K562 (cell line): ENCODE measurements around the gene NUDT14. TPM values are rescaled to one million over a fixed set of nuclear protein-coding genes. Genes with fewer than 3 reads are reported as not detected.
A peak's percentile ranks its signal among the peaks of the same experiment; 100 is the strongest.

Experiments
- ATAC-seq: fragments of 200-7000 bp; cut with Tn5 transposase; 3 replicates; pipeline ENCODE4 v1.9.1; 2020; ENCODE audit warnings: moderate library complexity
- BruUV-seq: library from RNA; stranded (reverse); fragments of 400-500 nt; replicated peaks from 2 replicates; lab custom pipeline; 2021; lab: Mats Ljungman, UMichigan
- CTCF ChIA-PET: fragments of 300-600 bp; formaldehyde crosslinking; extraction: SDS; loops from one replicate; lab custom pipeline; 2021; ENCODE audit warnings: low intra/inter-chr PET ratio; lab: Yijun Ruan, JAX
- POLR2A ChIA-PET: fragments of 300-600, 350-650 bp; sonication (Branson Sonifier 250); formaldehyde crosslinking; extraction: SDS; loops from one replicate; lab custom pipeline; 2021; ENCODE audit warnings: antibody characterized with exemption, inconsistent platforms; lab: Yijun Ruan, JAX
- DNase-seq, 4 experiments: peaks; one replicate each; pipeline versions ENCODE4 v3.0.0 to v3.0.0-alpha.2; 2011 to 2018; ENCODE audit warnings: low spot score in 3 of 4, mixed read lengths in 3 of 4; ENCODE audit errors: extremely low read depth in 1 of 4
- FAIRE-seq: peaks from 2 replicates; lab custom pipeline; 2011; peaks lifted over from hg19 to GRCh38; lab: Jason Lieb, UNC
- H2AFZ ChIP-seq: 2 replicates; pipeline ENCODE4 v1.6.0; 2011; ENCODE audit warnings: low read depth, low read length, control low read depth, inconsistent platforms
- H3K27ac ChIP-seq: fragments of 200-600 bp; 3 replicates; pipeline ENCODE4 v1.8.0; 2011; ENCODE audit warnings: low read depth, mild to moderate bottlenecking, control low read depth, inconsistent platforms, low read length, moderate library complexity, mixed read lengths; ENCODE audit errors: extremely low read depth
- H3K27me3 ChIP-seq, 2 experiments: fragments of 300-600 bp in 1 of 2; 2 replicates in 1 of 2; 3 replicates in 1 of 2; pipeline versions ENCODE4 v1.6.0 to v1.8.0; 2011; ENCODE audit warnings: inconsistent platforms in 2 of 2, low read length in 2 of 2, mild to moderate bottlenecking in 1 of 2, mixed read lengths in 1 of 2, moderate library complexity in 1 of 2; ENCODE audit not compliant: control insufficient read depth in 2 of 2, insufficient read depth in 2 of 2
- H3K36me3 ChIP-seq: fragments of 300-600 bp; 3 replicates; pipeline ENCODE4 v1.8.0; 2011; ENCODE audit warnings: mild to moderate bottlenecking, low read length, inconsistent platforms; ENCODE audit not compliant: control insufficient read depth, insufficient read depth
- H3K4me1 ChIP-seq, 2 experiments: fragments of 200-600 bp in 1 of 2; replicated peaks in 1 of 2; 2 replicates in 1 of 2; 3 replicates in 1 of 2; pipeline versions ENCODE4 v1.5.1 to v1.8.0; 2011; ENCODE audit warnings: inconsistent platforms in 2 of 2, low read length in 2 of 2, mild to moderate bottlenecking in 1 of 2, mixed read lengths in 1 of 2, moderate library complexity in 1 of 2; ENCODE audit not compliant: control insufficient read depth in 2 of 2, insufficient read depth in 2 of 2
- H3K4me2 ChIP-seq: 2 replicates; pipeline ENCODE4 v1.6.1; 2011; ENCODE audit warnings: low read length, control low read depth, inconsistent platforms, mixed read lengths; ENCODE audit not compliant: insufficient read depth
- H3K4me3 ChIP-seq: fragments of 200-600 bp; sonication (generic), shearing (Covaris generic); 2 replicates; pipeline ENCODE4 v1.5.1; 2016; ENCODE audit warnings: control low read depth, inconsistent platforms
- H3K79me2 ChIP-seq: fragments of 200-600 bp; 3 replicates; pipeline ENCODE4 v1.8.0; 2011; ENCODE audit warnings: low read length, inconsistent platforms; ENCODE audit not compliant: control insufficient read depth, insufficient read depth
- H3K9ac ChIP-seq, 2 experiments: 2 replicates each; pipeline versions ENCODE4 v1.6.0 to v1.6.1; 2011; ENCODE audit warnings: low read depth in 2 of 2, low read length in 2 of 2, control low read depth in 1 of 2, inconsistent platforms in 1 of 2, mild to moderate bottlenecking in 1 of 2, mixed read lengths in 1 of 2; ENCODE audit not compliant: insufficient read depth in 1 of 2
- H3K9me1 ChIP-seq: one replicate; pipeline ENCODE4 v1.6.0; 2011; ENCODE audit warnings: inconsistent platforms, mild to moderate bottlenecking, low read length, moderate library complexity; ENCODE audit not compliant: control insufficient read depth, insufficient read depth
- H3K9me3 ChIP-seq: replicated peaks from 2 replicates; pipeline ENCODE4 v1.5.1; 2011; ENCODE audit warnings: low read depth, low read length, inconsistent platforms; ENCODE audit not compliant: control insufficient read depth, insufficient read depth
- H4K20me1 ChIP-seq: replicated peaks from 2 replicates; pipeline ENCODE4 v1.6.1; 2011; ENCODE audit warnings: low read length, inconsistent platforms, mixed read lengths; ENCODE audit not compliant: control insufficient read depth, insufficient read depth
- ETV5 ChIP-seq: sonication (generic); formaldehyde crosslinking; IDR thresholded peaks from 2 replicates; pipeline ENCODE4 v1.4.0; 2020; ENCODE audit warnings: low read depth, mild to moderate bottlenecking, missing genetic modification reagents
- FOXA1 ChIP-seq: fragments of 450-650 bp; IDR thresholded peaks from 2 replicates; pipeline ENCODE4 v1.6.1; 2016; ENCODE audit warnings: mild to moderate bottlenecking, borderline replicate concordance
- HEY1 ChIP-seq: fragments of 250-450 bp; sonication (Bioruptor Pico); IDR thresholded peaks from 2 replicates; pipeline ENCODE4 v1.5.0; 2020; ENCODE audit warnings: mild to moderate bottlenecking, moderate library complexity, borderline replicate concordance
- ILF3 ChIP-seq: fragments of 450-650 bp; IDR thresholded peaks from 2 replicates; pipeline ENCODE4 v1.6.1; 2018; ENCODE audit warnings: antibody characterized with exemption, mild to moderate bottlenecking, moderate library complexity, borderline replicate concordance
- PML ChIP-seq: IDR thresholded peaks from 2 replicates; pipeline ENCODE4 v1.6.1; 2012; ENCODE audit warnings: low read length, inconsistent platforms
- POLR2G ChIP-seq: fragments of 200-400 bp; formaldehyde crosslinking; IDR thresholded peaks from 2 replicates; pipeline ENCODE4 v1.6.1; 2017; ENCODE audit warnings: low read depth, mild to moderate bottlenecking, antibody characterized with exemption, low read length, moderate library complexity
- ZNF12 ChIP-seq: sonication (generic); formaldehyde crosslinking; IDR thresholded peaks from 2 replicates; pipeline ENCODE4 v1.4.0; 2020; ENCODE audit warnings: mild to moderate bottlenecking, missing genetic modification reagents
- WGBS: fragments of 100-300 bp; shearing (Covaris generic); methylation state at CpG from one replicate; pipeline ENCODE4 v1.1.6; 2016; ENCODE audit warnings: low coverage, mixed read lengths; ENCODE audit not compliant: insufficient coverage; ENCODE audit errors: missing lambda C conversion rate; 5-methylcytosine and 5-hydroxymethylcytosine counted together
- in situ Hi-C: fragments of 300-500 bp; cut with MboI; formaldehyde crosslinking; loops from 4 replicates; pipeline ENCODE4 v1.15.0; 2018; ENCODE audit warnings: inconsistent platforms, mixed read lengths
- intact Hi-C: fragments of 100-400 bp; cut with micrococcal nuclease; formaldehyde crosslinking; loops from 2 replicates; pipeline ENCODE4 v1.14.2; 2022
- polyA plus RNA-seq, 8 experiments: library from polyadenylated mRNA; depleted of rRNA in 4 of 8; stranded (reverse) in 5 of 8; unstranded in 3 of 8; fragments of >200 nt; fragmentation: Nextera tagmentation in 2 of 8; fragmentation: Illumina TruSeq in 1 of 8; extraction: Ambion mirVana in 2 of 8; extraction: Trizol in 1 of 8; gene quantifications; 2 replicates each; pipeline versions ENCODE4 v1.2.1 to v1.2.3, GENCODE V29; 2011 to 2014; ENCODE audit warnings: inconsistent platforms in 1 of 8, missing spikeins in 1 of 8
- total RNA-seq, 7 experiments: library from RNA; depleted of rRNA in 6 of 7; stranded (reverse); fragments of >200 nt in 6 of 7; fragmentation: Illumina TruSeq in 2 of 7; extraction: Trizol in 2 of 7; gene quantifications; 2 replicates each; pipeline versions ENCODE4 v1.2.1 to v1.2.3, GENCODE V29; 2011 to 2021; ENCODE audit warnings: low replicate concordance in 1 of 7
- TF ChIP-seq, protein P1 (sequence below), 2 experiments: fragments of 450-650 bp in 1 of 2; sonication (generic) in 1 of 2; formaldehyde crosslinking in 1 of 2; IDR thresholded peaks; 2 replicates each; pipeline versions ENCODE4 v1.7.1 to v1.9.0; 2016 to 2022; ENCODE audit warnings: inconsistent platforms in 1 of 2, mild to moderate bottlenecking in 1 of 2, missing genetic modification reagents in 1 of 2

NUDT14 gene
- total and polyA plus RNA-seq, 9 of the 15 experiments (the other 6 are each of a cell fraction or from before 2014, with no cell fraction given) = 0.14 to 16.3 (median 8.2) TPM

- ChIA-PET POLR2A (no interaction called here), CTCF (no interaction called here)
- H3K9me1 ChIP-seq = no peaks in the 10 kb centered on the region
- FAIRE-seq (no peak), DNase-seq (no peak)
- no peak overlapping the region for H3K4me2 ChIP-seq
- peaks cover 42% of the 10 kb centered on the region; the same call in 1 of the 3 replicates for H3K36me3 ChIP-seq
- peaks cover 0 to 19% of the 10 kb centered on the region in 2 experiments; a peak in 2 of 5 replicates for H3K4me1 ChIP-seq
- WGBS = 92% methylated on average over 27 of the region's 43 CpGs
- no peak overlapping the region for H3K9ac ChIP-seq
- BruUV-seq = TSS peak; percentile 50
- no peak for TF ChIP-seq HEY1 (CRISPR knock-in tag)
- TF ChIP-seq FOXA1 = no peak
- TF ChIP-seq PML = no peak
- no peak for TF ChIP-seq ZNF12 (CRISPR knock-in tag)
- TF ChIP-seq ETV5 = no peak
- TF ChIP-seq, protein P1, sequence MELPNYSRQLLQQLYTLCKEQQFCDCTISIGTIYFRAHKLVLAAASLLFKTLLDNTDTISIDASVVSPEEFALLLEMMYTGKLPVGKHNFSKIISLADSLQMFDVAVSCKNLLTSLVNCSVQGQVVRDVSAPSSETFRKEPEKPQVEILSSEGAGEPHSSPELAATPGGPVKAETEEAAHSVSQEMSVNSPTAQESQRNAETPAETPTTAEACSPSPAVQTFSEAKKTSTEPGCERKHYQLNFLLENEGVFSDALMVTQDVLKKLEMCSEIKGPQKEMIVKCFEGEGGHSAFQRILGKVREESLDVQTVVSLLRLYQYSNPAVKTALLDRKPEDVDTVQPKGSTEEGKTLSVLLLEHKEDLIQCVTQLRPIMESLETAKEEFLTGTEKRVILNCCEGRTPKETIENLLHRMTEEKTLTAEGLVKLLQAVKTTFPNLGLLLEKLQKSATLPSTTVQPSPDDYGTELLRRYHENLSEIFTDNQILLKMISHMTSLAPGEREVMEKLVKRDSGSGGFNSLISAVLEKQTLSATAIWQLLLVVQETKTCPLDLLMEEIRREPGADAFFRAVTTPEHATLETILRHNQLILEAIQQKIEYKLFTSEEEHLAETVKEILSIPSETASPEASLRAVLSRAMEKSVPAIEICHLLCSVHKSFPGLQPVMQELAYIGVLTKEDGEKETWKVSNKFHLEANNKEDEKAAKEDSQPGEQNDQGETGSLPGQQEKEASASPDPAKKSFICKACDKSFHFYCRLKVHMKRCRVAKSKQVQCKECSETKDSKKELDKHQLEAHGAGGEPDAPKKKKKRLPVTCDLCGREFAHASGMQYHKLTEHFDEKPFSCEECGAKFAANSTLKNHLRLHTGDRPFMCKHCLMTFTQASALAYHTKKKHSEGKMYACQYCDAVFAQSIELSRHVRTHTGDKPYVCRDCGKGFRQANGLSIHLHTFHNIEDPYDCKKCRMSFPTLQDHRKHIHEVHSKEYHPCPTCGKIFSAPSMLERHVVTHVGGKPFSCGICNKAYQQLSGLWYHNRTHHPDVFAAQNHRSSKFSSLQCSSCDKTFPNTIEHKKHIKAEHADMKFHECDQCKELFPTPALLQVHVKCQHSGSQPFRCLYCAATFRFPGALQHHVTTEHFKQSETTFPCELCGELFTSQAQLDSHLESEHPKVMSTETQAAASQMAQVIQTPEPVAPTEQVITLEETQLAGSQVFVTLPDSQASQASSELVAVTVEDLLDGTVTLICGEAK (IDR thresholded peaks at IDR 0.05) = no peak
- TF ChIP-seq, protein P1 (CRISPR knock-in tag; IDR thresholded peaks at IDR 0.05) = no peak
- TF ChIP-seq ILF3 = no peak
- 0 out of 2 replicates have a peak, but pooled peaks have one; percentile 37 for TF ChIP-seq POLR2G
- TF ChIP-seq, all 486 proteins: peak for 1
- Histone ChIP-seq H2AFZ (no peak overlapping the region), H3K9me3 (no peaks in the 10 kb centered on the region), H4K20me1 (no peaks in the 10 kb centered on the region), H3K79me2 (no peaks in the 10 kb centered on the region), H3K27me3 (no peaks in the 10 kb centered on the region), H3K27ac (no peak overlapping the region), H3K4me3 (no peak overlapping the region)
- no peak for ATAC-seq
- in situ Hi-C loops = no loop called here
- intact Hi-C loops = no loop called here
Observed at GRCh38 chr14:105141486-105142281, 39.4 kb downstream of the NUDT14 start.
